GM21367 (cell line): ENCODE data around the gene ACTL7A.
"Not testable (repeated sequence)": the region's sequence is repeated elsewhere in the genome, so short reads cannot be mapped to it uniquely, and the experiment has no call there.

ENCODE experiments used
- ATAC-seq: cut with Tn5 transposase; IDR thresholded peaks from one replicate; pipeline ENCODE4 v1.9.1; 2021; ENCODE audit not compliant: unreplicated experiment

The ACTL7A gene, protein sequence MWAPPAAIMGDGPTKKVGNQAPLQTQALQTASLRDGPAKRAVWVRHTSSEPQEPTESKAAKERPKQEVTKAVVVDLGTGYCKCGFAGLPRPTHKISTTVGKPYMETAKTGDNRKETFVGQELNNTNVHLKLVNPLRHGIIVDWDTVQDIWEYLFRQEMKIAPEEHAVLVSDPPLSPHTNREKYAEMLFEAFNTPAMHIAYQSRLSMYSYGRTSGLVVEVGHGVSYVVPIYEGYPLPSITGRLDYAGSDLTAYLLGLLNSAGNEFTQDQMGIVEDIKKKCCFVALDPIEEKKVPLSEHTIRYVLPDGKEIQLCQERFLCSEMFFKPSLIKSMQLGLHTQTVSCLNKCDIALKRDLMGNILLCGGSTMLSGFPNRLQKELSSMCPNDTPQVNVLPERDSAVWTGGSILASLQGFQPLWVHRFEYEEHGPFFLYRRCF

DNA sequence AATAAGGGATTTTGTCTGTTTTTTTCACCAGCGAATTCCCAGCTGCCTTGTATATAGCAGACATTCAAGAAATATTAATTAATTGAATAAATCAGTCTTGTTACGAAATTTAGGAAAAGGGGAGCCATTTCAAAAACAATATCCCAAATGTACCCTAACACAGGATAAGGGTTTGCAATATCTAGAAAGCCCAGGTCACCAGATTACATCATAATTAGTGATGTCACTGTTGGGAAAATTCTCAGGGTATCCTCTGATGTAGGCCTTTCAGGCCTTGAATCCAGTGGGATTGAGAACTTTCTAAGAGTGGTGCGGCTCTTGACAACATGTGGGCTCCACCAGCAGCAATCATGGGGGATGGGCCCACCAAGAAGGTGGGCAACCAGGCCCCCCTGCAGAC, at the start of gene ACTL7A:
Gene ACTL7A, plus strand, starts transcription at position 270 of the 400 bp plus-strand sequence. Its CDS starts 57 bp downstream, at position 327.
- ATAC-seq: no peak

GRCh38 chr9:108812396-108813025, 49.6 kb upstream of the ACTL7A start:
- ATAC-seq: no peak

DNA sequence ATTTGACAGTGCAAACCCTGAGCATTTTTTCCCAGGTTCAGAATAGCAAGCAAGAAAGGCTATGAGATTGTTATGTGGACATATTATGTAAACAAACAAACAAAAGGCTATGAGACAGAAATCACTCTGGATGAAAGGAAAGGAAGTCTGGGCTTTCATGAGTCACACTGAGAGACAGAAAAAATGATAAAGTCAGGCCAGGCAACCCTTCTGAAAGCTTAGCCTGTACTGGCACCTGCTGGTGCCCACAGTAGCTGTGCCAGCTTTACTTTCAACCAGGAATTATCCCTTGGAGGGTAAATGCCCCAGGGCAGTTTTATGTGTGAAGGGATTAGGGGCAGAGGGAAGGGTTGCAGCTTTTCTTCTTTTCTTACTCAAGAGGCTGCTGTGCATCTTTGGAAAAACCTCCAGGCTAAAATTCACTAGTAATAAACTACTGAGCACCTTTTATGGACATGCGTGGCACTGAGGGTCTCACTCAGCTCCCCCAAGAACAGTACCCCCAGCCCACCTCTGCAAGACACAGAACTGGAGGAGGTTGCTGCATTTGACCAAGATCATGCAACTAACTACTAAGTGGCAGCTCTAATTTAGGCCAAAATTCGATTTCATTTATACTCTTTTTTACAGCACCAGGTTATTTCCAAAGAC, 48.0 kb upstream of the ACTL7A start:
- ATAC-seq: no peak

- no peak for ATAC-seq
These were observed 46.9 kb upstream of the ACTL7A start for GRCh38 chr9:108815156-108815555.

GRCh38 chr9:108816037-108816436, 46.0 kb upstream of the ACTL7A start:
- ATAC-seq: no peak

DNA sequence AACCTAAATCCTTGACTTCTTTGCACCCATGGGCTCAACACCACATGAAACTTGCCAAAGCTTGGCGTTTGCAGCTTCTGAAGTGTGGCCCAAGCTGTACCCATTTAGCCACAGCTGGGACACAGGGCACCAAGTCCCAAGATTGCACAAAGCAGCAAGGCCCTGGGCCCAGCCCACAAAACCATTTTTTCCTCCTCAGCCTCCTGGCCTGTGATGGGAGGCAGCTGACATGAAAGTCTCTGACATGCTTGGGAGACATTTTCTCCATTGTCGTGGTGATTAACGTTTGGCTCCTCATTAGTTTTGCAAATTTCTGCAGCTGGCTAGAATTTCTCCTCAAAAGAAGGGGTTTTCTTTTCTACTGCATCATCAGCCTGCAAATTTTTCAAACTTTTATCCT, 38.2 kb upstream of the ACTL7A start:
- ATAC-seq: no peak

- no peak for ATAC-seq
These were observed 31.8 kb upstream of the ACTL7A start for GRCh38 chr9:108830272-108830671.

DNA sequence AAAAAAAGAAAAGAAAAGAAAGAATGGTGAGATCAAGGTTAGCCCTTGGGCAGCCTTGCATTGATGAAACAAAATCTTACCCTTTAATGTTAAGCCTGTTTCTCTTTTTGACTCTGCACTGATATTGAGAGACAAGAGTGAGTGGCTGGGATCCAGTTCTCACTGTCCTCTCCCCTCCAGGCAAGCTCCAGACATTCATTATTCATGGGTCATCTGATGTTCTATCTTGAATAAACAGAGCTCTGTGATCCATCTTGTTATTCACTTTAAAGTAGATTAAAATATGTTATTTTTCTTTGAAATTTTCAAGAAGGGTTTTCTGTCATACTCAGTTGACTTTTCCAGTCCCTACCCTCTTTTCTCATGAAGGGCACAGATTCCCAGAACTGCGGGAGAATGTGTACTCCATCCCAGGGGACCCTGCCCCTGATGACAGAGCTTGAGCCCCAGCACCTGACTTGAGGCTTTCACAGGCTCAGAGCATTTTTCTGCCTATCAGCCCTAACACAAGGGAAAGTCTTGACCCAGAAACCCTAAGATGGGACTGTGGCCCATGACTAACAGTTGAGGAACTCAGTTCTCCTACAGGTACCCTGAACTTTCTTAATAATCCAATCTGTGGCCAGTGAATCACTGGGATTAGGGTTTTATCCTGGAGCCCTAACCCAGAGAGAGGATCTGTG, 30.4 kb upstream of the ACTL7A start:
- ATAC-seq: no peak

GRCh38 chr9:108832179-108832500, 29.9 kb upstream of the ACTL7A start:
- ATAC-seq: no peak

DNA sequence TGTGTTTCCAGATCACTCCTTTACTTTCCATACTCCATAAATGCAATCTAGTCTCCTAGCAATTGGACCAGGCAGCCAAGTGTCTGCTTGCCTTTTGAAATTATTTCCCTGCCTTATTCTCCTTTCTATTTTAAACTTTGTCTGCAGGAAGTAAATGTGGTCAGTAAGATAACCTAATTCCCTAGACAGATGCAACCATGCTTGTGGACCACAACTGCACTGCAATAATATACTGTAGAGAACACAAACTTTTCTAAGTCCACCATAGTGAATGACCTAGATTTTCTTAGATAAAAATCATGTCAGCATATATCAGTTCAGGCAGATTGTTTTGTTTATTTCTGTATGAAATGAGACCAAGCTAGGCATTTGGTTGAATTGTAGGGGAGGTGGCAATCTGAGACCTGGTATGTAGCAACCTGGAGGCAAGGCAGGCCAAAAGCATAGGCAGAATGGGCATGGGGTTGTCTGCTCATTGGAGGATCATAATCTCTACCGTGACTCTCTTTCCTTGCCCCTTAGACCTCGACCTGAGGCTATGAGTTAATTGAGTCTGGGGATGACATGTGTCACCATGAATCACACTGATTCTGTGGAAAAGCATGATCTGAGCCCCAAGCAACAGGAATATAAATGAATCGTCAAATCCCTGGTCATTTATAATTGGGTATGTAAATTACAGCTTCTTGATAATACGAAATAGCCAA, 27.0 kb upstream of the ACTL7A start:
- no peak for ATAC-seq

DNA sequence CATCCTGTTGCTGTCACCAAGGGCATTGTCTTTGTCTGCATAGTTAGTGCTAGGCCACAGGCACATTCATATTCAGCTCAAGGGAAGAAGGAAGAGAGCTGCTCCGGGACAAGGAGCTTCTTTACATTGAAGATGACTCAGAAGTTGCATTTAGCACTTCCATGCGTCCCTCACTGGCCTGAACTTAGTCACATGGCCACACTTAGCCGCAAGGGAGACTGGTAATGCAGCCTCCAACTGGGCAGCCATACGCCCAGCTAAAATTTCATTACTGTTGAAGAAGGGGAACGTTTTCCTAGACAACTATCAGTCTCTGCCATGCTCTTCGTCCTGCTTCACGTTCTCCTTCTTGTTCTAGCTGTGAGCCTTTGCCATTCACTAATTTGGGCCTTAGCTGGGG, 26.2 kb upstream of the ACTL7A start:
- no peak for ATAC-seq

DNA sequence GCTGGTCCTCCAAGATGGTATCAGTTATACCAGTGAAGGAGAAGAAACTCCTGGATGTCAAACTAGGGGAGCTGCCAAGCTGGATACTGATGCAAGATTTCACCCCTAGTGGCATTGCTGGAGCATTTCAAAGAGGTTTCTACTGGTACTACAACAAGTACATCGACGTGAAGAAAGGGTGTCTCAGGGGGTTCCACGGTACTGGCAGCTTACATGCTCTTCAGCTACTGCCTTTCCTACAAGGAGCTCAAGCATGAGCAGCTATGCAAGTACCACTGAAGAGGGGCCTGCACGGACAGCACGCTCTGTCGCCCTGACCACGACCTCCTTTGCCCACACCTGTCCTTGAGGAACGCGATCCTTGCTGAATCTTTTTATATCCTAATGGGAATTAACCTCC, 25.7 kb upstream of the ACTL7A start:
- no peak for ATAC-seq

- no peak for ATAC-seq
These were observed 25.3 kb upstream of the ACTL7A start for GRCh38 chr9:108836781-108837180.

DNA sequence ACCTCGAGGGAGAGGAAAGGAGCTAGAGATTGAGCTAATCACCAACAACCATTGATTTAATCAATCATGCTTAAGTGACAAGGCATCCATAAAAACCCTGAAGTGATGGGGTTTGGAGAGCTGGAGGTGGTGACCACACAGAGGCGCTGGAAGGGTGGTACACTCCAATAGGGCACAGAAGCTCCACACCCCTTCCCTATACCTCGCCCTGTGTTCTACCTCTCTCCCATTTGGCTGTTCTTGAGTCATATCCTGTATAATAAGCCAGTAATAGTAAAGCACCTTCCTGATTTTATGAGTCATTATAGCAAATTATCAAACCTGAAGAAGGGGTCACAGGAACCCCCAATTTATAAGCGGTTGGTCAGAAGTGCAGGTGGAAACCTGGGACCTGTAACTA, 24.5 kb upstream of the ACTL7A start:
- ATAC-seq: no peak

DNA sequence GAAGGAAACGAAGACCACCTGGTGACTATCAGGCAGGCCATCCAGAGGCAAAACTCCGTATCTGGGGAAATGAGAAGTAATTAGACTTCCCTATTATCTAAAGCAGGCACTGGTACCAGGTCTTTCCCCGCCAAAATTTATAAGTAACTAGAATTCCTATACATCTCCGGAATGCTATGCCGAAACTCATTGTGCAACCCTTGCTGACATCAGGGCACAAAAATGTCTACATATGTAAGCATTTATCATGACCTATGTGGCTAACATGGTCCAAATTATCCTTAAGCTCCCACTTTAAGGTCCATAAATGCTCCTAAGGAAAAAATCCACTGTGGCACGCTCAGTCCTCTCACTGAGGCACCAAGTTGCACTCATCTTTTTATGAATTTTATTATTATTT, 24.0 kb upstream of the ACTL7A start:
- no peak for ATAC-seq

DNA sequence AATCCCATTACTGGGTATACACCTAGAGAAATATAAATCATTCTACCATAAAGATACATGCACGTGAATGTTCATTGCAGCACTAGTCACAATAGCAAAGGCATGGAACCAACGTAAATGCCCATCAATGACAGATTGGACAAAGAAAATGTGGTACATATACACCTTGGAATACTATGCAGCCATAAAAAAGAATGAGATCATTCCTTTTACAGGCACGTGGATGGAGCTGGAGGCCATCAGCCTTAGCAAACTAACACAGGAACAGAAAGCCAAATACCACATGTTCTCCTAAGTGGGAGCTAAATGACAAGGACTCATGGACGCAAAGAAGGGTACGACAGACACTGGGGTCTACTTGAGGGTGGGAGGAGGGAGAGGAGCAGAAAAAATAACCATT, 22.5 kb upstream of the ACTL7A start:
- ATAC-seq: not testable (repeated sequence)

- no peak for ATAC-seq
These were observed 19.3 kb upstream of the ACTL7A start for GRCh38 chr9:108842610-108843295.

DNA sequence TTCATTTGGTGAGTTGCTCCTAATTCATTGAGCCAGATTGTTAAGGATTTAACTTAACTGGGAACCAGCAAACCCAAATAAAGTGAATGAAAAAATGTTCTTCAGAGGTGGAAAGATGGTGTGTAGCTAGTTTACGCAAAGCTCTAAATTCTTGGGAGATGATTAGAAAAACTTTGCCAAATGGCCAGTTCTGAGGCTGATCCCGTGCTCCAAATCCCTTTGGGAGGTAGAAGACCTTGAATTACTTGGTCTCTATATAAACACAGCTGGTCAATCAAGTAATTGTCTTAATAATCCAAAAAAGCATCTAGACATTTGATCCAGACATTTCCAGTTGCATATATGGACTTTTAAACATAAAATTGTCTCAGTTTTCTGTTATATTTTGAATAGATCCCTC, 17.7 kb upstream of the ACTL7A start:
- ATAC-seq: no peak

DNA sequence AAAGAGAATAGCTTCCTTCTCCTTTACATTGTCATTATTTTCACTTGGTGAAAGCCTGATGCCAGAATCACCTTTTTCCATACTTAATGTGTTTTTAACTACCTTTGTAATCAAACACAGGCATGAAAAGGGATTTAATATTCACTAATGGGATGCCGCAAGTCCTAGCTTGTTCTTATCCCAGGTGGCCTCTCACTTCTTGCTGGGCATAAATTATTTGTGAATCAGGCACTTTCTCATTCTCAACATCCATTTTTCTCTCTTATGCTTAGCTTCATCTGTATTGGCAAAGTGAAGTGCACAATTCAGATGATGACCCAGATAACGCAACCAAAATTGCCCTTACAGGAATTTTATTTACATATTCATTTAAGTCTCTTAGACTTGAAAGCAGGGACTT, 17.2 kb upstream of the ACTL7A start:
- no peak for ATAC-seq

DNA sequence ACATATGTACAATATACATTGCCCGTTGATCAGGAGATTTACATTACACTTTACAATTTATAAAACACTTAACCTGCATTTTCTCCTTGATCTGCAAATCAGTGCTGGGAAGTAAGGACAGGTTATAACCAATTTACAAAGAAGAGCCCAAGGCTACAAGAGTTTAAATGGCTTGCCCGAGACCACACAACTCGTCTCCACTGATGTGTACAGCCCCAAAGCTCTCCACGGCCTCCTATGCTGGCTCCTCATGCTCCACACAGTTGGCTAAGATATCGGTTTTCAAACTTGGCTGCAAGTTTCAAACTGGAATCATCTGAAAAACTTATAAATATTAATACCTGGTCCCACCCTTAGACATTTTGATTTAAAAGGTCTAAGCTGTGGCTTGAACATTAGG, 16.6 kb upstream of the ACTL7A start:
- ATAC-seq: no peak
